ENCODE measurements around the gene TRHDE.

Gene TRHDE

GRCh38 chr12:72610342-72610741 lies 338.2 kb downstream of the TRHDE start:
- DNase-seq: no peak
- no peaks in the 10 kb centered on the region for H3K9me3 Mint-ChIP-seq
- H3K4me3 Mint-ChIP-seq: no peak overlapping the region
- no peaks in the 10 kb centered on the region for H3K4me1 Mint-ChIP-seq
- H3K36me3 Mint-ChIP-seq (ENCODE audit: low read depth): no peaks in the 10 kb centered on the region
- H3K27ac Mint-ChIP-seq: no peak overlapping the region
- TF ChIP-seq CTCF (IDR thresholded peaks at IDR 0.05): no peak
- H3K27me3 Mint-ChIP-seq (ENCODE audit: low read depth, poor library complexity): no peaks in the 10 kb centered on the region

GRCh38 chr12:72610854-72611358 lies 338.7 kb downstream of the TRHDE start:
- Mint-ChIP-seq H3K27ac (no peak overlapping the region), H3K36me3 (ENCODE audit: low read depth) (no peaks in the 10 kb centered on the region), H3K4me3 (no peak overlapping the region), H3K27me3 (ENCODE audit: low read depth, poor library complexity) (no peaks in the 10 kb centered on the region), H3K9me3 (no peaks in the 10 kb centered on the region), H3K4me1 (no peaks in the 10 kb centered on the region)
- TF ChIP-seq CTCF (IDR thresholded peaks at IDR 0.05): no peak
- DNase-seq: no peak

- H3K9me3 Mint-ChIP-seq: no peaks in the 10 kb centered on the region
- H3K27me3 Mint-ChIP-seq (ENCODE audit: low read depth, poor library complexity): no peaks in the 10 kb centered on the region
- no peaks in the 10 kb centered on the region for H3K4me1 Mint-ChIP-seq
- no peak overlapping the region for H3K27ac Mint-ChIP-seq
- no peak for TF ChIP-seq CTCF (IDR thresholded peaks at IDR 0.05)
- no peak for DNase-seq
- no peak overlapping the region for H3K4me3 Mint-ChIP-seq
- no peaks in the 10 kb centered on the region for H3K36me3 Mint-ChIP-seq (ENCODE audit: low read depth)
Observed at GRCh38 chr12:72612171-72612570, 340.0 kb downstream of the TRHDE start.

- TF ChIP-seq CTCF (IDR thresholded peaks at IDR 0.05): no peak
Observed at GRCh38 chr12:72618764-72619163, 346.6 kb downstream of the TRHDE start.

GRCh38 chr12:72622556-72622955 lies 350.4 kb downstream of the TRHDE start:
- Mint-ChIP-seq H3K4me1 (no peaks in the 10 kb centered on the region), H3K4me3 (no peak overlapping the region), H3K36me3 (ENCODE audit: low read depth) (no peaks in the 10 kb centered on the region), H3K27me3 (ENCODE audit: low read depth, poor library complexity) (no peaks in the 10 kb centered on the region), H3K9me3 (no peaks in the 10 kb centered on the region), H3K27ac (no peak overlapping the region)
- DNase-seq: no peak
- TF ChIP-seq CTCF (IDR thresholded peaks at IDR 0.05): no peak

More at GRCh38 chr12:72618764-72619163, 346.6 kb downstream of the TRHDE start:
- Mint-ChIP-seq H3K4me3 (no peak overlapping the region), H3K4me1 (no peaks in the 10 kb centered on the region), H3K27ac (no peak overlapping the region), H3K27me3 (ENCODE audit: low read depth, poor library complexity) (no peaks in the 10 kb centered on the region), H3K36me3 (ENCODE audit: low read depth) (no peaks in the 10 kb centered on the region), H3K9me3 (no peaks in the 10 kb centered on the region)
- DNase-seq: no peak

GRCh38 chr12:72631926-72632685 lies 359.9 kb downstream of the TRHDE start:
- no peak overlapping the region for H3K4me3 Mint-ChIP-seq
- DNase-seq: no peak
- no peaks in the 10 kb centered on the region for H3K36me3 Mint-ChIP-seq (ENCODE audit: low read depth)
- H3K27me3 Mint-ChIP-seq (ENCODE audit: low read depth, poor library complexity): no peaks in the 10 kb centered on the region
- no peak for TF ChIP-seq CTCF (IDR thresholded peaks at IDR 0.05)
- H3K9me3 Mint-ChIP-seq: peaks cover 2% of the 10 kb centered on the region
- no peak overlapping the region for H3K27ac Mint-ChIP-seq
- H3K4me1 Mint-ChIP-seq: no peaks in the 10 kb centered on the region

Measured in nephron progenitor cell (in vitro differentiated cells).